NCI-H446 (cell line): ENCODE measurements around the gene ZNF207.
"Not testable (repeated sequence)": the region's sequence is repeated elsewhere in the genome, so short reads cannot be mapped to it uniquely, and the experiment has no call there.

ENCODE experiments used
- DNase-seq, 2 experiments: peaks; one replicate each; lab custom pipeline; 2025; lab: John Stamatoyannopoulos, UW

ZNF207 gene

DNA sequence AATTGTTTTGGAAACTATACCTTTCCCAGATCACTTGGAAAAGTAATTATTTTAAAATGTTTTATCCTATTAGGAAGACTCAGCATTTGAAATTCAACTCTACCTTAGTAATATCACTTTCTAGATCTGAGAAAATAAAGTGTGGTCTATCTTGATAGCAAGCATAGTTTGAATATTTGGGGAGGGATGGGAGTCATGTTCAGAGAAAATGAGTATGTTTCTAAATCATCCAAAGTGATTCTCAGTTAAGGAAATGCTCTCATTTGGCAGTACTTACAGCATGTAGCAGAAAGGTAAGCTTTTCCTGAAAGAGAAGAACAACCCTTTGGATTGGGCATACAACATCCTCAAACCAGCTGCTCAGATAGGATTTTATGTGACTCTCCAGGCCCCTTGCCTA lies 14.9 kb upstream of the ZNF207 start:
- no peak for DNase-seq

- DNase-seq, result no peak
Measured at GRCh38 chr17:32335687-32336086, 14.3 kb upstream of the ZNF207 start.

GRCh38 chr17:32341141-32341856 lies 8.7 kb upstream of the ZNF207 start:
- no peak for DNase-seq

DNA sequence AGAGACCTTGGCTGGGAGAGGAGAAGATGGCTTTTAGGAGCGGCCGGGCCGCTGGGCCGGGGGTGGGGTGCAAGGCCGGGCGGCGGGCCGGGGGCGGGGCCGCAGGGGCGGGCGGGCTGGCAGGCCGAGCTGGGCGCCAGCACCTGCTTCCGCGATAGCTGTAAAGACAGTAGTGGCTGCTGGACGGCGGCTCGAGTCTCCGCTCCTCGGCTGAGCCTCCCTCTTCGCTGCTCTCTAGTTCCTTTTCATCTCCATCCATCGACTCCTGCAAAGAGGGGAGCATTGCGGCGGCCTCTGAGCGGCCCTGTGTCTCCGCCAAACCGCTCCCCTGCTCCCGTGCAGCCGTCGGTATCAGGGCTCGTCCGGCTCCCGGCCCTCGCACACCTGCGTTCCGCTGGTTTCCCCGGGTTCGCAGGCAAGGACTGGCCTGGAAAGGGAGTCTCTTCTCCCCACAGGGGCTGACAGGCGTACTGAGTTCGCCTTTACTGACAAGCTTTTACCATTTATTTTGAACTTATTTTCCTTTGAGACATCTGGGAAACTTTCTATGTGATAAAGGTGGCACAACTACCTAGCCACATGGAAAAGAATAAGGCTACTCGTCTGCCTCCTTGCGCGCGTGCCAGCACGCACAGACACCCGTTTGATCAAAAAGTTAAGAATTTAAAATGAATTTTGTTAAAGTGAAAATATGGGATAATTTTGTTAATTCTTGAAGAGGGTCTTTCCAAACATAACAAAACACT lies 7.9 kb upstream of the ZNF207 start, which contains the start of gene C17orf75:
Gene C17orf75 (minus strand): TSS at position 317 of the 746 bp plus-strand sequence. CDS start 34 bp downstream, at position 283.
- peak; percentile 12 to 82 for DNase-seq

GRCh38 chr17:32342603-32343325 lies 7.2 kb upstream of the ZNF207 start:
- no peak for DNase-seq

GRCh38 chr17:32345951-32346600 lies 3.9 kb upstream of the ZNF207 start:
- DNase-seq, result no peak

GRCh38 chr17:32348483-32348800 lies 1.5 kb upstream of the ZNF207 start:
- no peak for DNase-seq

GRCh38 chr17:32349503-32349853 lies 479 bp upstream of the ZNF207 start:
- DNase-seq, result no peak

DNA sequence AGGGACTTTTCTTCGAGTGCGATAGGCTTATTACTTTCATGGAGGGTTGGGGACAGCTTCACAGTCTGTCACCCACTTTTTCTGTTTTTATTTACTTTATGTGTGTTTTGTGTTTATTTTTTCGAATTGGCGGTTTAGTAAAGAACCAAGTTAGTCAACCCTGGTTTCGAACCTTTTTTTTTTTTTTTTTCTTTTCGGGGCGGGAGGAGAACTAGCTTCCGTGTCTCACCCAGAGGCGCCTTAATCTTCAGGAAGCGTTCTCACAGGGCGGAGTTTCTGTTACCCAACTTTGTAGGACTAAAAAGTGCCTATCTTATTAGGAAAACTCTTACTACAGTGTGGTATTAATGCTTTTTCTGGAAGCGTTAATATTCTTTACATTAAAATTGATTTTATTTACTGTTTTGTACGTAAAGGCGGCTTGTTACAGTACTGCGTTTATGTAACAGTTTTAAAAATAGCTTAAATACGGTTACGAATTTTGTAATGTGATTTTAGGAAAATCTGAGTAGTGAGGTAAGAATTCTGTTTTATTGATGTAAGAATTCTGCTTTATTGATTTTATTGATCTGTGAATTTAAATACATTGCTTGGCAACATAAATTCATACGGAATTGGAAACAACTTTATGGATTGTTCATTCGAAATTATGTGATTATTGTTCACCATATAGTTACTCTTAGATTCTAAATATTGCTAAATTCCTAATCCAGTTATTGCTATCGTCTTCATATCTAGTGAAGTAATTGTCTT lies 885 bp downstream of the ZNF207 start:
- peak; percentile 35 to 38 for DNase-seq

DNA sequence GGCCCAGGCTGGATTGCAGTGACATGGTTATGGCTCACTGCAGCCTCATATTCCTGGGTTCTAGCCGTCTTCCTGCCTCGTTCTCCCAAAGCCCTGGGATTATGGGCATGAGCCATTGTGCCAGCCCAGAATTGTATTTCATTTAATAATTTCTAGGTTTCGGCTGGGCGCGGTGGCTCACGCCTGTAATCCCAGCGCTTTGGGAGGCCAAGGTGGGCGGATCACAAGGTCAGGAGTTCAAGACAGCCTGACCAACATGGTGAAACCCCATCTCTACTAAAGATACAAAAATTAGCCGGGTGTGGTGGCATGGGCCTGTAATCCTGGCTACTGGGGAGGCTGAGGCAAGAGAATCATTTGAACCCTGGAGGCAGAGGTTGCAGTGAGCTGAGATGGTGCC lies 2.8 kb downstream of the ZNF207 start:
- DNase-seq, result not testable (repeated sequence)

DNA sequence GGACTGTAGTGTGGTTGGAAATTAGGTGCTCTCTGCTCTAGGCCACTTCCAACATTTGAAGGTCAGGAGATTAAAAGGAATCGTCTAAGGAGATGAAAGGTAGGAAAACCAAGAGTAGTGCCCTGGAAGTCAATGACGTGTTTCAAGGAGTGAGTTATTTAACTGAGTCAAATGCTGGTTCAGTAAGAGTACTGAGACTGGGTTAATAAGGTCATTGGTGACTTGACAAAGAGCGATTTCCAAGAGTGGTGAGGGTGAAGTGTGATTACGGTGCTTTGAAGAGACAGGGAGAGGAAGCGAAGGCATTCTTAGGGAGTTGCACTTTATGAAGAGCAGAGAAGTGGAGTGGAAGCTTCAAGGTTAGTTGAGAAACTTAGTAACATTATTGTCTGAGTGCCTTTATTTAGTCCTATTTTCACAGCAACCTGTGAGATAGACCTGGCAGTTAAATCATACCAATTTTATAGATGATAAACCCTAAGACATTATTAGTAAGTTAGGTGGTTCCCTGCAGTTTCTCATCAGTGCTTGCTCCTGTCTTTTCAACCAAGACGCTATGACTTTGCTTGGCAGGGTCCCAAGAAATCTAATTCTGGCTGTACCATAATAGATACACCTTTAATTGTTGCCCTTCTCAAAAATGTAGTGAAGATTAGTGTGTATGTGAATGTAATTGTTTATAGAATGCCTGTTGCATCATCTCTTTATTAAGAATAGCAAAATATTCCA lies 5.9 kb downstream of the ZNF207 start:
- no peak for DNase-seq

GRCh38 chr17:32356378-32356743 lies 6.4 kb downstream of the ZNF207 start:
- DNase-seq, result no peak

DNA sequence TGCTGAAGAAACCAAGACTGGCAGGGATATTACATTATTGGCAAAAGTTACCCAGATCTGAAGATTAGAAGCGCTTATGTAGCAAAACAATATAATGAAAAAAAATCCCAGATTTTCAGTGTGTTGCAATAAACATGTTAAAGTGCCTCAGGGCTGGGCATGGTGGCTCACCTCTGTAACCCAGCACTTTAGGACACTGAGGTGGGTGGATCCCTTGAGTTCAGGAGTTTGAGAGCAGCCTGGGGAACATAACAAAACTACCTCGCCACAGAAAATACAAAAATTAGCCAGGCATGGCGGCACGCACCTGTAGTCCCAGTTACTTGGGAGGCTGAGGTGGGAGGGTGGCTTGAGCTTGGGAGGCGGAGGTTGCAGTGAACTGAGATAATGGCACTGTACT lies 6.8 kb downstream of the ZNF207 start:
- no peak for DNase-seq

DNA sequence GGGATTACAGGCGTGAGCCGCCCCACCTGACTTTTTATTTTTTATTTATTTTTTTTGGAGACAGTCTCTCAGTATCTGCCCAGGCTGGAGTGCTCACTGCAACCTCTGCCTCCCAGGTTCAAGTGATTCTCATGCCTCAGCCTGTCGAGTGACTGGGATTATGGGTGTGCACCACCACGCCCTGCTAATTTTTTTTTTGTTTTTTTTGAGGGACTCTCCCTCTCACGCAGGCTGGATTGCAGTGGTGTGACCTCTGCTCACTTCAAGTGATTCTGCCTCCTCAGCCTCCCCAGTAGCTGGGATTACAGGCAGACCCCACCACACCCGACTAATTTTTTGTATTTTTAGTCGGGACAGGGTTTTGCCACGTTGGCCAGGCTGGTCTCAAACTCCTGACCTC lies 7.7 kb downstream of the ZNF207 start:
- DNase-seq, result no peak

DNA sequence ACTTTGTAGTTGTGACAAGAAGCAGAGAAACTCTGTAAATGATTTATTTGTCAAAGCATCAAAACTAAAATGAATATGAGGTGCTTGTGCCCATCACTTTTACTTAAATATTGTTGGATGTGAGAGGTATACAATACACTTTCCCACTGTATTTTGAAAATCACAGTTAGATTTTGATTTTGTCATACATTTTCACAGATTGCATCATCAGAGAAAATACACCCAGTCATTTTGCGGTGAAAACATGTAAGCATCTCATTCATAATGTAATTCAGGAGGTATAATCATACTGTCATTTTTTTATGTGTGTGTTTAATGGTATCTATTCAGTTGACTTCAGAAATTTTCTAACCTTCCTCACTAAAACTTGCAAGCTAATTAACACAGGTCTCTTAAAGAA lies 11.3 kb downstream of the ZNF207 start:
- DNase-seq, result no peak

- no peak for DNase-seq
Measured at GRCh38 chr17:32370426-32370825, 20.5 kb downstream of the ZNF207 start.

GRCh38 chr17:32382526-32383223 lies 32.7 kb downstream of the ZNF207 start:
- DNase-seq, result no peak

GRCh38 chr17:32383926-32384434 lies 34.0 kb downstream of the ZNF207 start:
- no peak for DNase-seq

- no peak for DNase-seq
Measured at GRCh38 chr17:32385121-32385520, 35.2 kb downstream of the ZNF207 start.

- DNase-seq, result no peak
Measured at GRCh38 chr17:32385971-32386370, 36.0 kb downstream of the ZNF207 start.
